WTC11 (cell line): ENCODE results near the gene OGFOD1. TPM values are rescaled to one million over a fixed set of nuclear protein-coding genes. Genes with fewer than 3 reads are reported as not detected.

ENCODE experiments used
- ATAC-seq: fragments of 200-7000 bp; cut with Tn5 transposase; 2 replicates; pipeline ENCODE4 v1.10.0; 2021; ENCODE audit warnings: mild to moderate bottlenecking, moderate library complexity
- CTCF ChIA-PET: fragments of 300-600 bp; sonication (Branson Sonifier 250); formaldehyde crosslinking; loops from one replicate; lab custom pipeline; 2021; ENCODE audit warnings: antibody characterized with exemption; lab: Charles Lee
- POLR2A ChIA-PET: fragments of 350-600 bp; sonication (Branson Sonifier 250); formaldehyde crosslinking; loops from one replicate; lab custom pipeline; 2021; ENCODE audit warnings: antibody characterized with exemption; lab: Charles Lee
- DNase-seq: peaks from one replicate; pipeline ENCODE4 v3.0.0; 2021; ENCODE audit warnings: low spot score
- H3K27ac Mint-ChIP-seq: 2 replicates; pipeline ENCODE4 v1.8.0; 2021; ENCODE audit warnings: mixed read lengths
- H3K27me3 Mint-ChIP-seq: 2 replicates; pipeline ENCODE4 v1.8.0; 2021; ENCODE audit warnings: low read depth, mild to moderate bottlenecking, moderate library complexity, mixed read lengths
- H3K36me3 Mint-ChIP-seq: 2 replicates; pipeline ENCODE4 v1.8.0; 2021; ENCODE audit warnings: mixed read lengths
- H3K4me1 Mint-ChIP-seq: 2 replicates; pipeline ENCODE4 v1.8.0; 2022; ENCODE audit warnings: mixed read lengths
- H3K4me3 Mint-ChIP-seq: 2 replicates; pipeline ENCODE4 v1.8.0; 2021; ENCODE audit warnings: mild to moderate bottlenecking, moderate library complexity, mixed read lengths
- H3K9me3 Mint-ChIP-seq: 2 replicates; pipeline ENCODE4 v1.8.0; 2021; ENCODE audit warnings: mixed read lengths
- CREM ChIP-seq: sonication (generic); formaldehyde crosslinking; IDR thresholded peaks from 2 replicates; pipeline ENCODE4 v1.8.1; 2022; ENCODE audit warnings: mild to moderate bottlenecking, missing genetic modification reagents, moderate library complexity
- FOXK1 ChIP-seq: sonication (generic); formaldehyde crosslinking; IDR thresholded peaks from 2 replicates; pipeline ENCODE4 v1.8.0; 2022; ENCODE audit warnings: mild to moderate bottlenecking, moderate library complexity, missing genetic modification reagents
- FOXP1 ChIP-seq: sonication (generic); formaldehyde crosslinking; IDR thresholded peaks from 2 replicates; pipeline ENCODE4 v1.8.0; 2022; ENCODE audit warnings: missing genetic modification reagents, mild to moderate bottlenecking, moderate library complexity, borderline replicate concordance
- KAT7 ChIP-seq: sonication (generic); formaldehyde crosslinking; IDR thresholded peaks from 2 replicates; pipeline ENCODE4 v1.8.1; 2023; ENCODE audit warnings: missing genetic modification reagents, mild to moderate bottlenecking, borderline replicate concordance
- MXD4 ChIP-seq: fragments of 250-450 bp; sonication (Bioruptor Pico); IDR thresholded peaks from 2 replicates; pipeline ENCODE4 v1.8.0; 2021; ENCODE audit warnings: mild to moderate bottlenecking, moderate library complexity, borderline replicate concordance
- NR1H2 ChIP-seq: sonication (generic); formaldehyde crosslinking; IDR thresholded peaks from 2 replicates; pipeline ENCODE4 v1.9.0; 2021; ENCODE audit warnings: mild to moderate bottlenecking, moderate library complexity, missing genetic modification reagents
- RORB ChIP-seq: fragments of 250-450 bp; sonication (Bioruptor Pico); IDR thresholded peaks from 2 replicates; pipeline ENCODE4 v1.9.0; 2021; ENCODE audit warnings: mild to moderate bottlenecking
- SP1 ChIP-seq: sonication (generic); formaldehyde crosslinking; conservative IDR thresholded peaks from 2 replicates; pipeline ENCODE4 v1.8.1; 2022; ENCODE audit warnings: missing genetic modification reagents
- ZNF219 ChIP-seq: sonication (generic); formaldehyde crosslinking; IDR thresholded peaks from 2 replicates; pipeline ENCODE4 v1.8.0; 2023; ENCODE audit warnings: missing genetic modification reagents, mild to moderate bottlenecking, borderline replicate concordance
- ZNF423 ChIP-seq: fragments of 250-450 bp; sonication (Bioruptor Pico); IDR thresholded peaks from 2 replicates; pipeline ENCODE4 v2.1.2; 2022; ENCODE audit warnings: mild to moderate bottlenecking, moderate library complexity
- total RNA-seq: library from RNA; stranded (reverse); gene quantifications from 3 replicates; pipeline ENCODE4 v1.2.3, GENCODE V29; 2021
- TF ChIP-seq, protein P1 (sequence below): fragments of 250-450 bp; sonication (Bioruptor Pico); IDR thresholded peaks from 2 replicates; pipeline ENCODE4 v1.9.0; 2021; ENCODE audit warnings: mild to moderate bottlenecking, borderline replicate concordance
- TF ChIP-seq, protein P2 (sequence below): sonication (generic); formaldehyde crosslinking; IDR thresholded peaks from 2 replicates; pipeline ENCODE4 v1.8.0; 2023; ENCODE audit warnings: mild to moderate bottlenecking, missing genetic modification reagents
- TF ChIP-seq, protein P3 (sequence below): fragments of 250-450 bp; sonication (Bioruptor Pico); IDR thresholded peaks from 2 replicates; pipeline ENCODE4 v1.9.0; 2021; ENCODE audit warnings: moderate library complexity, mild to moderate bottlenecking, inconsistent platforms, borderline replicate concordance
- TF ChIP-seq, protein P4 (sequence below): fragments of 200-600 bp; IDR thresholded peaks from 2 replicates; pipeline ENCODE4 v1.8.0; 2022; ENCODE audit warnings: antibody characterized with exemption

Gene OGFOD1
- total RNA-seq, 1 experiment from 2014 or later, result 50.5 TPM

DNA sequence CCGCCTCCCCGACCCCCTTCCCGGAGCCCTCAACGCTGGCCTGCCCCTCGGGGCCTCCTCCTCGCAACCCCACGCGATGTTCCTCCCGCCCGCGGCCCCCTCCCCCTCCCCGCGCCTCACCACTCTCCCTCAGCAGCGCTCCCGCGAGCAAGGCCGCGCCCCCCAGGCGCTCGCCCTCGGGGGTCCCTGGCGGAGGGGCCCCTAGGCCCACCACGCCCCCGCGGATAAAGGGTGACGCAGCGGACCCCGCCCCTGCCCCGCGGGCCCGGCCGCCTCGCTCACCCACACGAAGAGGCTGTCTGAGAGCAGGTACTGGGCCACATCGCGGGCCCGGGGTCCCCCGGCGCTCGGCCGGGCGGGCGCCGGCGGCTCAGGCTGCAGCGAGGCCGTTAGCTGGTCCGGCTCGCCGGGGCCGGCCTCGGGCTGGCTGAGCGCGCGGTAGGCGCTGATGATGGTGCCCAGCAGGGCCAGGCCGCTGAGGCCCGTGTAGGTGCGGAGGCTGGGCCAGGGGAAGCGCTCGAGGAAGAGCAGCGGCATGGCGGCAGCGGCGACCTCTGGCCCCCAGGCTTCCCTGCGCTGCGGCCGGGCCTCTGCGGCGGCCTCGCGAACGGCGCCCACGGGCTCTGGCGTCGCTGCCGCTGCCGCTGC, 26.4 kb upstream of the OGFOD1 start (continued):
- TF ChIP-seq, protein P1, sequence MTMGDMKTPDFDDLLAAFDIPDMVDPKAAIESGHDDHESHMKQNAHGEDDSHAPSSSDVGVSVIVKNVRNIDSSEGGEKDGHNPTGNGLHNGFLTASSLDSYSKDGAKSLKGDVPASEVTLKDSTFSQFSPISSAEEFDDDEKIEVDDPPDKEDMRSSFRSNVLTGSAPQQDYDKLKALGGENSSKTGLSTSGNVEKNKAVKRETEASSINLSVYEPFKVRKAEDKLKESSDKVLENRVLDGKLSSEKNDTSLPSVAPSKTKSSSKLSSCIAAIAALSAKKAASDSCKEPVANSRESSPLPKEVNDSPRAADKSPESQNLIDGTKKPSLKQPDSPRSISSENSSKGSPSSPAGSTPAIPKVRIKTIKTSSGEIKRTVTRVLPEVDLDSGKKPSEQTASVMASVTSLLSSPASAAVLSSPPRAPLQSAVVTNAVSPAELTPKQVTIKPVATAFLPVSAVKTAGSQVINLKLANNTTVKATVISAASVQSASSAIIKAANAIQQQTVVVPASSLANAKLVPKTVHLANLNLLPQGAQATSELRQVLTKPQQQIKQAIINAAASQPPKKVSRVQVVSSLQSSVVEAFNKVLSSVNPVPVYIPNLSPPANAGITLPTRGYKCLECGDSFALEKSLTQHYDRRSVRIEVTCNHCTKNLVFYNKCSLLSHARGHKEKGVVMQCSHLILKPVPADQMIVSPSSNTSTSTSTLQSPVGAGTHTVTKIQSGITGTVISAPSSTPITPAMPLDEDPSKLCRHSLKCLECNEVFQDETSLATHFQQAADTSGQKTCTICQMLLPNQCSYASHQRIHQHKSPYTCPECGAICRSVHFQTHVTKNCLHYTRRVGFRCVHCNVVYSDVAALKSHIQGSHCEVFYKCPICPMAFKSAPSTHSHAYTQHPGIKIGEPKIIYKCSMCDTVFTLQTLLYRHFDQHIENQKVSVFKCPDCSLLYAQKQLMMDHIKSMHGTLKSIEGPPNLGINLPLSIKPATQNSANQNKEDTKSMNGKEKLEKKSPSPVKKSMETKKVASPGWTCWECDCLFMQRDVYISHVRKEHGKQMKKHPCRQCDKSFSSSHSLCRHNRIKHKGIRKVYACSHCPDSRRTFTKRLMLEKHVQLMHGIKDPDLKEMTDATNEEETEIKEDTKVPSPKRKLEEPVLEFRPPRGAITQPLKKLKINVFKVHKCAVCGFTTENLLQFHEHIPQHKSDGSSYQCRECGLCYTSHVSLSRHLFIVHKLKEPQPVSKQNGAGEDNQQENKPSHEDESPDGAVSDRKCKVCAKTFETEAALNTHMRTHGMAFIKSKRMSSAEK (CRISPR knock-in tag), result no peak
- TF ChIP-seq, protein P2, sequence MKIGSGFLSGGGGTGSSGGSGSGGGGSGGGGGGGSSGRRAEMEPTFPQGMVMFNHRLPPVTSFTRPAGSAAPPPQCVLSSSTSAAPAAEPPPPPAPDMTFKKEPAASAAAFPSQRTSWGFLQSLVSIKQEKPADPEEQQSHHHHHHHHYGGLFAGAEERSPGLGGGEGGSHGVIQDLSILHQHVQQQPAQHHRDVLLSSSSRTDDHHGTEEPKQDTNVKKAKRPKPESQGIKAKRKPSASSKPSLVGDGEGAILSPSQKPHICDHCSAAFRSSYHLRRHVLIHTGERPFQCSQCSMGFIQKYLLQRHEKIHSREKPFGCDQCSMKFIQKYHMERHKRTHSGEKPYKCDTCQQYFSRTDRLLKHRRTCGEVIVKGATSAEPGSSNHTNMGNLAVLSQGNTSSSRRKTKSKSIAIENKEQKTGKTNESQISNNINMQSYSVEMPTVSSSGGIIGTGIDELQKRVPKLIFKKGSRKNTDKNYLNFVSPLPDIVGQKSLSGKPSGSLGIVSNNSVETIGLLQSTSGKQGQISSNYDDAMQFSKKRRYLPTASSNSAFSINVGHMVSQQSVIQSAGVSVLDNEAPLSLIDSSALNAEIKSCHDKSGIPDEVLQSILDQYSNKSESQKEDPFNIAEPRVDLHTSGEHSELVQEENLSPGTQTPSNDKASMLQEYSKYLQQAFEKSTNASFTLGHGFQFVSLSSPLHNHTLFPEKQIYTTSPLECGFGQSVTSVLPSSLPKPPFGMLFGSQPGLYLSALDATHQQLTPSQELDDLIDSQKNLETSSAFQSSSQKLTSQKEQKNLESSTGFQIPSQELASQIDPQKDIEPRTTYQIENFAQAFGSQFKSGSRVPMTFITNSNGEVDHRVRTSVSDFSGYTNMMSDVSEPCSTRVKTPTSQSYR, result no peak
- TF ChIP-seq FOXK1 (CRISPR knock-in tag) (0 out of 2 replicates have a peak, but pooled peaks have one; percentile 18), MXD4 (CRISPR knock-in tag) (no peak), FOXP1 (CRISPR knock-in tag) (peak; percentile 43), ZNF219 (CRISPR knock-in tag) (no peak), NR1H2 (CRISPR knock-in tag) (no peak)
- TF ChIP-seq, protein P3, sequence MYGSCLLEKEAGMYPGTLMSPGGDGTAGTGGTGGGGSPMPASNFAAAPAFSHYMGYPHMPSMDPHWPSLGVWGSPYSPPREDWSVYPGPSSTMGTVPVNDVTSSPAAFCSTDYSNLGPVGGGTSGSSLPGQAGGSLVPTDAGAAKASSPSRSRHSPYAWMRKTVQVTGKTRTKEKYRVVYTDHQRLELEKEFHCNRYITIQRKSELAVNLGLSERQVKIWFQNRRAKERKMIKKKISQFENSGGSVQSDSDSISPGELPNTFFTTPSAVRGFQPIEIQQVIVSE (CRISPR knock-in tag), result no peak

DNA sequence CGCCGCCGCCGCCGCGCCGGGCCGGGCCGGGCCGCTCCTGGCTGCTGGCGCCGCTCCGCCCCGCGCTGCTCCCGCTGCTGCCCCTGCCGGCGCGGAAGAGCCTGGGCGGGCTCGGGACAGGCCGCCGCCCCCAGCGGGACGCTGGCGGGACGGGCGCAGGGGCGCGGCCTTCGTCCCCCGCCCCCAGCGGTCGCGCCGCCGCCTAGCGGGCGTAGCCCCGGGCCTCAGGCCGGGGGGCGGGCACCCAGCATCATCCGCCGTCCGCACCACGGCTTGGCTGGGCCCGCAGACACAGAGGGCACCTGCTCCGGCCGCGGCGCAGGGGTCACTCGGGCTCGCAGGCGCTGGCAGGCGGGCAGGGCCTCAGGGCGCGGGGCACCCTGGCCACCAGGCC, 25.9 kb upstream of the OGFOD1 start, which contains the start of gene AMFR:
Gene AMFR, minus strand, starts transcription at position 107 of the 394 bp plus-strand sequence. CDS start 218 bp downstream, outside the sequence.
- peak; percentile 94 for ATAC-seq
- Mint-ChIP-seq H3K4me1 (peaks cover 38% of the 10 kb centered on the region), H3K27ac (peak within 1 kb of the TSS; percentile 50; the same call in 1 of the 2 replicates), H3K36me3 (0 out of 2 replicates have a peak, but pooled peaks cover 3% of the 10 kb centered on the region), H3K4me3 (peak within 1 kb of the TSS; percentile 97), H3K27me3 (peaks cover 14% of the 10 kb centered on the region), H3K9me3 (no peaks in the 10 kb centered on the region)
- ChIA-PET POLR2A (no interaction called here), CTCF (interaction anchor here (0.6 kb wide), 1 partner anchor 14 kb away, joined by 3 read pairs; no protein-coding TSS in a partner anchor)
- DNase-seq, result peak; percentile 51
- TF ChIP-seq CREM (CRISPR knock-in tag), result 0 out of 2 replicates have a peak, but pooled peaks have one; percentile 50
- TF ChIP-seq ZNF423 (CRISPR knock-in tag), result peak; percentile 97
- TF ChIP-seq KAT7 (CRISPR knock-in tag), result 0 out of 2 replicates have a peak, but pooled peaks have one; percentile 46
- TF ChIP-seq RORB (CRISPR knock-in tag), result no peak
- TF ChIP-seq, protein P4, sequence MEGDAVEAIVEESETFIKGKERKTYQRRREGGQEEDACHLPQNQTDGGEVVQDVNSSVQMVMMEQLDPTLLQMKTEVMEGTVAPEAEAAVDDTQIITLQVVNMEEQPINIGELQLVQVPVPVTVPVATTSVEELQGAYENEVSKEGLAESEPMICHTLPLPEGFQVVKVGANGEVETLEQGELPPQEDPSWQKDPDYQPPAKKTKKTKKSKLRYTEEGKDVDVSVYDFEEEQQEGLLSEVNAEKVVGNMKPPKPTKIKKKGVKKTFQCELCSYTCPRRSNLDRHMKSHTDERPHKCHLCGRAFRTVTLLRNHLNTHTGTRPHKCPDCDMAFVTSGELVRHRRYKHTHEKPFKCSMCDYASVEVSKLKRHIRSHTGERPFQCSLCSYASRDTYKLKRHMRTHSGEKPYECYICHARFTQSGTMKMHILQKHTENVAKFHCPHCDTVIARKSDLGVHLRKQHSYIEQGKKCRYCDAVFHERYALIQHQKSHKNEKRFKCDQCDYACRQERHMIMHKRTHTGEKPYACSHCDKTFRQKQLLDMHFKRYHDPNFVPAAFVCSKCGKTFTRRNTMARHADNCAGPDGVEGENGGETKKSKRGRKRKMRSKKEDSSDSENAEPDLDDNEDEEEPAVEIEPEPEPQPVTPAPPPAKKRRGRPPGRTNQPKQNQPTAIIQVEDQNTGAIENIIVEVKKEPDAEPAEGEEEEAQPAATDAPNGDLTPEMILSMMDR, result 0 out of 2 replicates have a peak, but pooled peaks have one; percentile 21
- TF ChIP-seq SP1 (CRISPR knock-in tag), result peak; percentile 46; the same call in 1 of the 2 replicates
